GM19238 (cell line): Measurements from ENCODE around the gene SLC25A17.
"Not testable (repeated sequence)": the region's sequence is repeated elsewhere in the genome, so short reads cannot be mapped to it uniquely, and the experiment has no call there.

Experiments
- DNase-seq: peaks from one replicate; pipeline ENCODE4 v3.0.0; 2011; ENCODE audit warnings: low spot score; ENCODE audit not compliant: insufficient read length

SLC25A17 gene

GRCh38 chr22:40720538-40721256 lies 98.4 kb downstream of the SLC25A17 start:
- DNase-seq = no peak

GRCh38 chr22:40720156-40720537 lies 99.0 kb downstream of the SLC25A17 start:
- not testable (repeated sequence) for DNase-seq
